Measurements from ENCODE around the gene PIAS4. TPM values are rescaled to one million over a fixed set of nuclear protein-coding genes. Genes with fewer than 3 reads are reported as not detected.

Gene PIAS4
- total and polyA plus RNA-seq, 10 of the 15 experiments (the other 5 are each of a cell fraction or from before 2014, with no cell fraction given): 0.13 to 25.1 (median 11.3) TPM

- 55% methylated on average over 23 of the region's 23 CpGs for WGBS (ENCODE audit: insufficient coverage, insufficient replicate concordance, low lambda C conversion rate, missing lambda C conversion rate)
- no peak for FAIRE-seq
- intact Hi-C loops (cut with micrococcal nuclease; ENCODE audit: unreplicated experiment) (no loop called here), in situ Hi-C loops (cut with MboI) (no loop called here)
- H3K36me3 ChIP-seq (ENCODE audit: control insufficient read depth in 2 of 2, insufficient read depth in 2 of 2, low read length in 1 of 2): peaks cover 0 to 3% of the 10 kb centered on the region in 2 experiments; a peak in 3 of 4 replicates
- ChIA-PET SMC1A (ENCODE audit: uncharacterized antibody, unreplicated experiment) (interaction anchor here (1.3 kb wide), 1 partner anchor 16 kb away, joined by 5 read pairs; the partner anchor contains the start of gene EEF2), RAD21 (ENCODE audit: unreplicated experiment) (interaction anchor here (0.5 to 1.0 kb wide), 2 partner anchors 18 to 629 kb away, joined by 3 to 4 read pairs; no protein-coding TSS in a partner anchor), CTCF (interaction anchor here (1.2 to 1.5 kb wide), 2 partner anchors 18 to 238 kb away, joined by 4 to 6 read pairs; no protein-coding TSS in a partner anchor), POLR2A (interaction anchor here (0.7 to 3.3 kb wide), 4 partner anchors 16 to 208 kb away, joined by 3 to 12 read pairs (median 6); partner anchors contain the start of genes APBA3 and EEF2)
- no peak for ATAC-seq
- H3K79me2 ChIP-seq (ENCODE audit: control insufficient read depth, insufficient read depth, low read length): peaks cover 18% of the 10 kb centered on the region
- peak overlapping the region; percentile 89 for H3K9ac ChIP-seq (ENCODE audit: control insufficient read depth, insufficient read depth, low read length)
- peak overlapping the region; percentile 90 for H3K4me3 ChIP-seq
- TSS peak; percentile 53 for BruUV-seq (replicated peaks)
- peak overlapping the region; percentile 42; the same call in 1 of the 2 replicates for H3K27ac ChIP-seq (ENCODE audit: control insufficient read depth, insufficient read depth)
- no peaks in the 10 kb centered on the region; the same call in 1 of the 2 replicates for H4K20me1 ChIP-seq (ENCODE audit: control insufficient read depth, insufficient read depth)
- no peak for DNase-seq (ENCODE audit: low read depth, low spot score)
- H3K9me3 ChIP-seq (replicated peaks; ENCODE audit: control insufficient read depth, insufficient read depth, low read length): no peaks in the 10 kb centered on the region
- H3K27me3 ChIP-seq (replicated peaks in 1 of 2; ENCODE audit: control insufficient read depth in 2 of 2, insufficient read depth in 2 of 2, low read length in 1 of 2): no peaks in the 10 kb centered on the region
- TF ChIP-seq ZNF24 (IDR thresholded peaks at IDR 0.05): no peak
- no peak for TF ChIP-seq NFXL1 (IDR thresholded peaks at IDR 0.05; ENCODE audit: borderline replicate concordance)
- H2AFZ ChIP-seq (ENCODE audit: control insufficient read depth, low read depth, low read length): no peak overlapping the region
- peak overlapping the region; percentile 62 for H3K4me2 ChIP-seq (ENCODE audit: control insufficient read depth, insufficient read depth)
- H3K4me1 ChIP-seq (ENCODE audit: control insufficient read depth, insufficient read depth, low read length): peaks cover 3% of the 10 kb centered on the region
These were observed 37.9 kb upstream of the PIAS4 start for GRCh38 chr19:3969435-3970312.

- ChIA-PET CTCF (interaction anchor here (1.3 to 1.6 kb wide), 4 partner anchors 15 to 382 kb away, joined by 3 to 8 read pairs (median 6); partner anchors contain the start of gene EEF2), POLR2A (interaction anchor here (0.9 to 3.3 kb wide), 4 partner anchors 12 to 19 kb away, joined by 3 to 12 read pairs (median 6); partner anchors contain the start of gene EEF2), SMC1A (ENCODE audit: uncharacterized antibody, unreplicated experiment) (interaction anchor here (1.0 to 1.8 kb wide), 3 partner anchors 15 to 19 kb away, joined by 3 to 9 read pairs (median 4); partner anchors contain the start of gene EEF2), RAD21 (ENCODE audit: unreplicated experiment) (interaction anchor here (0.5 to 1.5 kb wide), 5 partner anchors 15 to 409 kb away, joined by 3 to 8 read pairs (median 3); partner anchors contain the start of gene EEF2)
- Histone ChIP-seq H3K4me1 (ENCODE audit: control insufficient read depth, insufficient read depth, low read length) (peaks cover 3% of the 10 kb centered on the region), H3K4me3 (peak overlapping the region; percentile 90), H3K9me3 (replicated peaks; ENCODE audit: control insufficient read depth, insufficient read depth, low read length) (no peaks in the 10 kb centered on the region), H3K27me3 (replicated peaks in 1 of 2; ENCODE audit: control insufficient read depth in 2 of 2, insufficient read depth in 2 of 2, low read length in 1 of 2) (no peaks in the 10 kb centered on the region), H3K4me2 (ENCODE audit: control insufficient read depth, insufficient read depth) (peak overlapping the region; percentile 62), H4K20me1 (ENCODE audit: control insufficient read depth, insufficient read depth) (no peaks in the 10 kb centered on the region; the same call in 1 of the 2 replicates), H3K79me2 (ENCODE audit: control insufficient read depth, insufficient read depth, low read length) (peaks cover 18% of the 10 kb centered on the region), H2AFZ (ENCODE audit: control insufficient read depth, low read depth, low read length) (peak overlapping the region; percentile 81; the same call in 1 of the 2 replicates), H3K27ac (ENCODE audit: control insufficient read depth, insufficient read depth) (peak overlapping the region; percentile 62), H3K9ac (ENCODE audit: control insufficient read depth, insufficient read depth, low read length) (peak overlapping the region; percentile 89), H3K36me3 (ENCODE audit: control insufficient read depth in 2 of 2, insufficient read depth in 2 of 2, low read length in 1 of 2) (peaks cover 1 to 3% of the 10 kb centered on the region in 2 experiments; a peak in 2 of 4 replicates)
- in situ Hi-C loops (cut with MboI) (no loop called here), intact Hi-C loops (cut with micrococcal nuclease; ENCODE audit: unreplicated experiment) (no loop called here)
- WGBS (ENCODE audit: insufficient coverage, insufficient replicate concordance, low lambda C conversion rate, missing lambda C conversion rate): 4% methylated on average over 21 of the region's 22 CpGs
- no peak for FAIRE-seq
- DNase-seq (ENCODE audit: low read depth, low spot score): no peak
- BruUV-seq (replicated peaks): no TSS peak
- ATAC-seq: no peak
- no peak for TF ChIP-seq CBX3 (IDR thresholded peaks at IDR 0.05; ENCODE audit: borderline replicate concordance, low read depth)
- no peak for TF ChIP-seq TCF3 (IDR thresholded peaks at IDR 0.05; ENCODE audit: borderline replicate concordance, insufficient read depth, low read depth, low read length)
- TF ChIP-seq NFYB (IDR thresholded peaks at IDR 0.05; ENCODE audit: insufficient read depth, low read depth, low read length): no peak
- TF ChIP-seq RAD21 (IDR thresholded peaks at IDR 0.05; ENCODE audit: insufficient read depth, low read depth, low read length): no peak
- TF ChIP-seq E2F8 (IDR thresholded peaks at IDR 0.05; ENCODE audit: low read depth, partially characterized antibody): no peak
- no peak for TF ChIP-seq ZBTB33 (IDR thresholded peaks at IDR 0.05)
These were observed 37.2 kb upstream of the PIAS4 start for GRCh38 chr19:3970313-3970807.
